GM18907 (cell line): ENCODE data around the gene METAP1D.

ENCODE experiments used
- ATAC-seq: cut with Tn5 transposase; IDR thresholded peaks from one replicate; pipeline ENCODE4 v1.9.1; 2021; ENCODE audit warnings: mild to moderate bottlenecking, moderate library complexity; ENCODE audit not compliant: unreplicated experiment

Gene METAP1D

GRCh38 chr2:172079416-172079815 lies 79.7 kb downstream of the METAP1D start:
- no peak for ATAC-seq

DNA sequence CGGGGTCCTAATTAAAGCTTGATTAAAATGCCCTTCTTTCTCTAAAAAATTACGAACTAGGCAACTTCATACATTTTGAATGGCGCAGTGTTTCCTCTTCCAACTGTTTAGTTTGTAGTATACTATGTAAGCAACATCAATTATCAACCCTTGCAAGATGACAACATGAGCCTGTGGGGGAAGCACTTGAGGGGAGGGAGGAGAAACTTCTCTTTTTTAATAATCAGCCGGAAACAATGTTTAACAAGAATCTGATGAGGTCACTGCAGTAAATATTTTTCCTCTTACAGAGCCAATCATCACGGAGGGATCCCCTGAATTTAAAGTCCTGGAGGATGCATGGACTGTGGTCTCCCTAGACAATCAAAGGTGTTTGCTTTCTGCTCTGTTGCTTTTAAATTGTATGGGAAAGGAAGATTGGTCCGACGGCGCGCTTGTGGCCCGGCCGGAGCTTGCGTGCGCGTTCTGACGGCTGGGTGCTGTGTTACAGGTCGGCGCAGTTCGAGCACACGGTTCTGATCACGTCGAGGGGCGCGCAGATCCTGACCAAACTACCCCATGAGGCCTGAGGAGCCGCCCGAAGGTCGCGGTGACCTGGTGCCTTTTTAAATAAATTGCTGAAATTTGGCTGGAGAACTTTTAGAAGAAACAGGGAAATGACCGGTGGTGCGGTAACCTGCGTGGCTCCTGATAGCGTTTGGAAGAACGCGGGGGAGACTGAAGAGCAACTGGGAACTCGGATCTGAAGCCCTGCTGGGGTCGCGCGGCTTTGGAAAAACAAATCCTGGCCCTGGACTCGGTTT lies 80.3 kb downstream of the METAP1D start:
- ATAC-seq: no peak

GRCh38 chr2:172080641-172081220 lies 81.0 kb downstream of the METAP1D start:
- ATAC-seq: no peak

DNA sequence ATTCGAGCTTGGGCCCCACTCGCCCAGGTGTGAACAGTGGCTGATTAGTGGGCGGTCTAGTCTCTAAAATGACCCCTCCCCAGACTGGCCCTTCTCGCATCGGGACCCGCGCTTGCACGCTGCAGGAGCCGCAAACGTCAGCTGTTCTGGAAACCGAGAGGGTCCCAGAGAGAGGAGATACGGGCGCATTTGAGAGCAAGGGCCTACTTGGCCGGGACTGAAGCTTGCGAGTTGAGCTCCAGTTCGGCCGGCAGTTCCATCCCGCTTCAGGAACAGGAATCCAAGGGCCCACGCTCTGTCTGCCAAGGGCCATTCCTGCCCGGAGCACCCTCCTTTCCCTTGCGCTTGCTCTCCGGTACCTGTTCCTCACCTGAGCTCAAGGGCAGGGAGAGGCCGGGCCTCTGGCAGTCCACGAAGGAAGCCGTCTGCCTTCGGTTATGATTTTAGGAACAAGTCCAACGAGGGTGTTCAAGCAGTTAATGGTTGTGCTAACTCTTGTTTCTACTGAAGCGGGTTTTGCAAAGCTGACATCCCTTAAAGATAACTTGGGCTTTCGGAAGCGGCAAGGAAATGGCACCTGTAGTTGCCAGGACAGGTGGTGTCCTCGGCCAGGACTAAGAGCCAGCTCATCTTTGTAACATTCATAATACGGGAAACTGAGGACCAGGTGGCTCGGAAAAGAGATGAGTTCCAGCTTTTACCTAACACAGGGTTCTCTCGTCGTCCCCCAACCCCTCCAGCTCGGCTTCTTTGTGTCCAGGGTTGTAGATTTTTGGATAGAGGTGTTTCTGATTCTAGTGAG lies 81.7 kb downstream of the METAP1D start:
- ATAC-seq: no peak

GRCh38 chr2:172082105-172082943 lies 82.6 kb downstream of the METAP1D start:
- ATAC-seq: no peak

DNA sequence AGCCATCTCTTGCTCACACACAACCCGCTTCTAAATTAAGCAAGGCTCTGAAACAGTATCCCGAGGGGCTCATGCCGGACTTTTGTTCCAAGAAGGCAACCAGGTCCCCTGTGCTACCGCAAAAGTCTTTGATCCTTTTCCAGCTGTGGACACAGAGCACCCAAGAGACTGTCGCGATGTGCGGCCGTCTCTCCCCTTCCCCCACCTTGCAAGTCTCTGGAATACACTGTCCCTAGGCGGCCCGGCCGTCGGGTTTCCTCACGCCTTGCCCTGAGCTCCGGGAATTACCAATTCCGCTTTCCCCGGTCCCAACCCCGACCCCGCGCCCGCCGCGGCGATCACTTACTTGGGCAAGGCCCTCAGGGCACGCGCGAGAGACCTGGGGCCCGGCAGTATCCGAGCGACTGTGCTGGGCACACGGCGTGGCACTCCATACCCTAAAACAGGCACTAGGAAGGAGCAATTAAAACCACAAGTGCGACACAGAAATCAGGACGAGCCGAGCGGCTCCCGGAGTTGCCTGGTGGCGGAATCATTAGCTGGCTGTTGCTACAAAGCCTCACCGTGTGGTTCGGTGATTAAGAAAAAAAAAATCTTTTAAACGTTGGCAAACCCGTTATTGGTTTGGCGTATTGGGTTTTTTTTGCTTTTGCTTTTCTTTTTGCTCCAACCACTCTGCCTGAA lies 83.3 kb downstream of the METAP1D start:
- no peak for ATAC-seq

DNA sequence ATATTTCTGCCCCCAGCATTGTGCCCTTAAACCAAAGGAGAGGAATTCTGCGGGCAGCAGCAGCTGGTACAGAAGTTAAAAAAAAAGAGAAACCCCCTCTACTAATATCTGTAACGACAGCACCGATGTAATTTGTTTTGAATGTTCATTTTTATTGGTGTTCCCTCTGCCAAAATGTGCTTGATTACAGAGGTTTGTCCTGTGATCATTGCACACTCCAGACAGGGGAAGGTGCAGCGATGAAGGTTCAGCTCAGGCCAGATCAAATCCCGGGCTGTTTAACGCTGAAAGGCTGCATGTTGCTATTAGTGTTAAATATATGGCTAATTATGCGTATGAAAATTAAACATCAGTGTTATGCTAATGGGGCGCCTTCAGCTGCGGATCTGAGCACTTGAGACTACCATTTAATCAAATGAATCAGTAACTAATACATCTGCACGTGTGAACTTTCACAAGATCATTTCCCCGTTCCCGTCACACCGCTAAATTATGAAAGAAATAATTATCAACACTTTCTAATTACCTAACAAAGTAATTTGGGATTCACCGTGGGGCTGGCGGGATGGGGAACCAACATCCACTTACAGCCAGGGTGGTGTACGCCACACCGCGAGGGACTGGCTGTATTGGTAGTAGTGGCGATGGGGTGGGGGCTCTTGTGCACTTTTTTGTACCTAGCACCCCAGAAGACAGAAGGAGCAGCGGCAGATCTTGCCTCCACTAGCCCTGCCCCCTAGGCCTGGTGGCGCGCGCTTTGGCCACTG lies 84.1 kb downstream of the METAP1D start:
- no peak for ATAC-seq

DNA sequence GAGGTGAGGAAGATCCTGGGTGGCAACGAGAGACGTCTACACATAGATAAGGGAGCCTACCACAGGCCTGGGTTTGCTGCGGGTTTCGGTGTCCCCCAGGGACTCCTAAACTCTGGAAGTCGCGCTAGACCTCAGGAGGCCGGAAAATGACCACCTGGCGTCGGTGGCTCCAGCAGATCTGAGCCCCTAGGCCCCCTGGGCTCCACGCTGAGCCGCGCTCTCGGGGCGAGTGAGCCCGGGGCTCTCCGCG lies 84.6 kb downstream of the METAP1D start:
- no peak for ATAC-seq

DNA sequence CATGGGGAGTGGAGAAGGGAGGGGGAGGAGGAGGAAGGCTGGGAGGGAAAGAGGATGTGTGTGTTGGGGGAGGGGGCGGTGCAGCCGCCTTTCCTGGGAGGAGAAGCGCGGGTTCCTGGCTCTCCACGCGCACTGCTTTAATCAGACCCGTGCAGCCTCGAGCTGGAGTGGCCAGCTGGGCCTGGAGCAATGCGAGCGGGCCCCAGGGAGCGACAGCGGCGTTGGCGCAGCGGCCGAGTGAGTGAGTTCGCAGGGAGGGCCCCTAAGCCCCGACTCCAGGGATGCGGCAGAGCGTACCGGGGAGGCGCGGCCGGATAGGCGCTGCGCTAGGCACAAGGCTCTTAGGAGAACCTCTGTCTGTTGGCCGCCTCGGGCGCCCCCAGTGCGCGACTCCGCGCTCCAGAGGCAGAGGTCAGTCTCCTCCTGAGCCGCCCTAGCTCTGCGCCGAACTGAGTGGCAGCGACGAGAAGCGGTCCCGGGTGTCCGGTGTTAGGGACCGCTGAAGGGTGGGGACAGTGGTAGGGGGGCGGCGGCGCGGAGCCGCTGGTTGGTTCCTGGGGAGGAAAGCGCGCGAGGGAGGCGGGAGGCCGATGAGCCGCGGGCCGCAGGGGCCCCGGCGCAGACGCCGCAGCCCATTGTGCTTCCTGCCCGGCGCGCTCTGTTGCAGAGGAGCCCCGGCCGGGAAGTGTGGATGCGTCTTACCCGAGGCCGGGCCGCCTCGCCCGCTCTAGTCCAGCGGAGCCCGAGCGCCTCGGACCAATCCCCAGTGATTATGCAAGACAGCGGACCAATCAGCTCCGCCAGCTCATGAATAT lies 85.1 kb downstream of the METAP1D start:
- peak; percentile 84 for ATAC-seq

GRCh38 chr2:172085460-172086159 lies 85.9 kb downstream of the METAP1D start, which contains the start of gene DLX1:
Gene DLX1 (plus strand): TSS chr2:172085507. CDS start chr2:172085678, 171 bp downstream.
- ATAC-seq: peak; percentile 16

DNA sequence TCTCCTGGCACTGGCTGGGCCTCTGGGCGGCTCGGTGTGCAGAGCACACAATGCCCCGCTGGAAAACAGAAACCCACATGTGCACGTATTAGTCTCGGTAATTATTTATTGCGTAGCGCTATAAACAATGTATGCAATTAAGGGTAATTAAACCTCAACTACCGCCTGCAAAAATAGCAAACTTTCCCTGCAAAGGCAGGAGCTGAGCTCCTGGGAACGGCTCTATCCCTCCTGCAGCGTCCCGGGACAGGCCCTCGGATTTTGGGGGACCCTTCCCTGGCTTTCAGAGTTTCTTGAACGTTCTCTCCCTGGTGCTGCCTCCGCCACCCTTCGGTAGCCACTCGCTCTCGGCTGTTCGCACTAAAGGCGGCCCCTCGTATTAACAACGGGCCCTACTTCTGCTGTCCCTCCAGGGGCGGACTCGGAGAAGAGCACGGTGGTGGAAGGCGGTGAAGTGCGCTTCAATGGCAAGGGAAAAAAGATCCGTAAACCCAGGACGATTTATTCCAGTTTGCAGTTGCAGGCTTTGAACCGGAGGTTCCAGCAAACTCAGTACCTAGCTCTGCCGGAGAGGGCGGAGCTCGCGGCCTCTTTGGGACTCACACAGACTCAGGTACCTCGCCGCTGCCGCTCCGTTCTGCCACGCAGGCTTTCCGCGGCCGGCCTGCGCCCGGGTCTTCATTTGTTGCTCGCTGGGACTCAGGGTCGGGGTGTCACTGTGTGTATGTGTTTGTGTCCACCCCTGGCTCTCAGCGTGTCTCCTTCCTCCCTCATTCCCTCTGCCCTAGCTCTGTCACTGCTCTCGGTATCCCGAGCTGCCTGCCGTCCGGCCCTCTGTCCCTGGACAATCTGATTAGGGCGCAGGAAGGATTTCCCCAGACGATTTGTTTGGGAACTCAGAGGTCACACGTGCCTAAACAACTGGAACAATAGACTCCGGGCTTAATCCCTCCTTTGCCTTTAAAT lies 86.8 kb downstream of the METAP1D start:
- no peak for ATAC-seq

GRCh38 chr2:172087207-172087779 lies 87.5 kb downstream of the METAP1D start:
- ATAC-seq: no peak

DNA sequence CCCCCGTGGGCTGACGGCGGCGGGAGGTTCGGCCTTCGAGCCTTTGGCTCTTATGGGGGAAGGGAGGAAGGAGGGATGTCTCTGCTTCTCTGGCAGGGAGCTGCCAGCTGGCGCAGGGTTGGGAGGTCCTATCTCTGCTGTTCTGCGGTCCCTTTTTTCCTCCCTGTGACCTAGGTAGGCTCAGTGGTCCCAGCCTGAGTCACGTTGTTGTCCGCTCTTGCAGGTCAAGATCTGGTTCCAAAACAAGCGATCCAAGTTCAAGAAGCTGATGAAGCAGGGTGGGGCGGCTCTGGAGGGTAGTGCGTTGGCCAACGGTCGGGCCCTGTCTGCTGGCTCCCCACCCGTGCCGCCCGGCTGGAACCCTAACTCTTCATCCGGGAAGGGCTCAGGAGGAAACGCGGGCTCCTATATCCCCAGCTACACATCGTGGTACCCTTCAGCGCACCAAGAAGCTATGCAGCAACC lies 88.1 kb downstream of the METAP1D start:
- no peak for ATAC-seq

DNA sequence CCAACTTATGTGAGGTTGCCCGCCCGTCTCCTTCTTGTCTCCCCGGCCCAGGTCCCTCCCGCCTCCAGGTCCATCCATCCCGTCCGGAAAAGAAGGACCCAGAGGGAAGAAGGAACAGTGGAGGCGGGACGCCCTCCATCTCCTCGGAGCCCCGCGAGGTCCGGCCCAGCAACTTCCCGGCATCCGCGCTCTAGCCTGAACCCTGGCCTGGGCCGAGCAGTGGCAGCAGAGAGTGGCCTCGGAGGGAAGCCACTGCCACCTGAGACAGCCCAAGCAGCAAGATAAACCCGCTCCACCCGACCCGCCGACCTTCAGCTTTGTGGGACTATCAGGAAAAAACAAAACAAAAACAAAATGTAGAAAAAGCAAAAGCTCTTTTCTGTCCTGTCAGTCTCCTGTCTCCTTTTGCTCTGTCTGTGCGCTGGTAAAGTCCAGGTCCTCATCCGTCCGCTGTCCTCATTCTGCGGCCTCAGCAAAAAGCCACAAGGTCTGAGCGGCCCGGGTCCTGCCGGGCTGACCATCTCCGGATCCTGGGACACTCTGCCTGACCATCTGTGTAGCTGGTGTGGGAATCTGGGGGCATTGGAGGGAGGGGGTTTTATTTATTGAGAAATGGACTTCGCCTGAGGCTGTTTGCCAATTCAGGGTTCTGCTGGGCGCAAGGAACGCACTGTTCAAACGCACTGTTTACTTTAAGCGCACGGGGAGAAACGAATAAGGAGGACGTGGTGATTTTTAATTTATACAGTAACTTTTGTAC lies 88.7 kb downstream of the METAP1D start:
- no peak for ATAC-seq

GRCh38 chr2:172089005-172089504 lies 89.3 kb downstream of the METAP1D start:
- no peak for ATAC-seq

DNA sequence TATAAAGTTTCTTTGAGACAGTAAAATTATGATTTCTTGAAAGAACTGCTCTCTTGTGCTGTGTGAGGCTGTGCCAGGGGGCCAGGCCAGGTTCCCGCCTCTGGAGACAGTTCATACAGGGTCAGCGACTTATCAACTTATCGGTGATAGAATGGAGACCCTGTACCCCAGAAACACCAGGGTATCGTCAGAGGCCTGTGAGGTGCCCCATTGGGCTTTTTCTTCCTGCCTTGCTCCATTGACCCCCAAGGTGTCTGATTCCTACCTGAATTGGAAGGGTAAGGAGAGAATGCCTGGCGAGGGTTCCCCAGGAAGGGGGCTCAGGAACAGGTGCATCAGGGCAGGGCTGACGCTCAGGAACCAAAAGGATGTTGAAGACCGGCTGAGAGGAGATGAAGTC lies 89.9 kb downstream of the METAP1D start:
- ATAC-seq: no peak
